Psoas muscle (tissue), 8 donors: ENCODE measurements around the gene HAGHL. TPM values are rescaled to one million over a fixed set of nuclear protein-coding genes. Genes with fewer than 3 reads are reported as not detected.

ENCODE experiments used
- ATAC-seq, 4 donors: fragments of 200-7000 bp; cut with Tn5 transposase; one replicate each; pipeline ENCODE4 v1.9.1; 2020; ENCODE audit warnings: moderate library complexity in 3 of 4, mild to moderate bottlenecking in 2 of 4
- DNase-seq, 2 donors: peaks; one replicate each; pipeline ENCODE4 v3.0.0-alpha.2; 2020
- H3K27ac ChIP-seq: fragments of 200-600 bp; one replicate; pipeline ENCODE4 v1.8.0; 2022
- H3K27me3 ChIP-seq, 3 donors: fragments of 200-600 bp in 1 of 3; one replicate each; pipeline versions ENCODE4 v1.6.1 to v1.8.0; 2013 to 2022; ENCODE audit warnings: low read length in 2 of 3, mild to moderate bottlenecking in 2 of 3, moderate library complexity in 1 of 3; ENCODE audit not compliant: insufficient read depth in 3 of 3
- H3K36me3 ChIP-seq, 2 donors: fragments of 200-600 bp in 1 of 2; one replicate each; pipeline versions ENCODE4 v1.6.1 to v1.8.0; 2013 to 2022; ENCODE audit warnings: low read depth in 1 of 2, mild to moderate bottlenecking in 1 of 2, moderate library complexity in 1 of 2; ENCODE audit not compliant: insufficient read depth in 1 of 2
- H3K4me1 ChIP-seq: fragments of 200-600 bp; one replicate; pipeline ENCODE4 v1.8.0; 2022
- H3K4me3 ChIP-seq: fragments of 200-600 bp; one replicate; pipeline ENCODE4 v1.8.0; 2022; ENCODE audit warnings: mild to moderate bottlenecking
- H3K9me3 ChIP-seq: fragments of 200-600 bp; one replicate; pipeline ENCODE4 v1.8.0; 2022
- WGBS, 3 donors: extraction: QIAGEN DNeasy Blood & Tissue Kit; methylation state at CpG; one replicate each; pipeline versions ENCODE4 v1.1.6 to v1.1.7; 2013; 5-methylcytosine and 5-hydroxymethylcytosine counted together
- intact Hi-C, 2 donors: fragments of 100-400 bp; cut with DNase I; formaldehyde crosslinking; loops; one replicate each; pipeline versions ENCODE4 v1.11.0 to v1.14.2; 2022
- polyA plus RNA-seq, 3 donors: library from polyadenylated mRNA; stranded (reverse); fragments of 200-250 nt; gene quantifications; one replicate each; pipeline ENCODE4 v1.2.3, GENCODE V29; 2013
- total RNA-seq, 4 donors: library from RNA; stranded (reverse); fragmentation: NEBNext Ultra II Directional in 2 of 4; extraction: Animal tissue kit (Norgen Biotek cat#: 25700) in 2 of 4; gene quantifications; one replicate each; pipeline versions ENCODE4 v1.2.1 to v1.2.4, GENCODE V29; 2021 to 2023
- TF ChIP-seq, protein P1 (sequence below): fragments of 200-600 bp; IDR thresholded peaks from one replicate; pipeline ENCODE4 v1.8.0; 2022; ENCODE audit warnings: antibody characterized with exemption
- donor health status: healthy with polysubstance abuse.
- donor health status: DM: no; HTN: no; CAD: no; lungs with moderate emphysema.
- donor health status: Bipolar disorder and iron deficiency.
- donor health status: healthy.
- donor health status: DM: yes; HTN: yes; CAD: no.
- donor health status: DM: no; HTN: no; CAD: no.
- donor health status: DM: no; HTN: no; CAD: no.
- donor health status: DM: yes; HTN: yes; CAD: no.

HAGHL gene
- total and polyA plus RNA-seq, 7 donors, result 0.38 to 4.4 (median 0.58) TPM

DNA sequence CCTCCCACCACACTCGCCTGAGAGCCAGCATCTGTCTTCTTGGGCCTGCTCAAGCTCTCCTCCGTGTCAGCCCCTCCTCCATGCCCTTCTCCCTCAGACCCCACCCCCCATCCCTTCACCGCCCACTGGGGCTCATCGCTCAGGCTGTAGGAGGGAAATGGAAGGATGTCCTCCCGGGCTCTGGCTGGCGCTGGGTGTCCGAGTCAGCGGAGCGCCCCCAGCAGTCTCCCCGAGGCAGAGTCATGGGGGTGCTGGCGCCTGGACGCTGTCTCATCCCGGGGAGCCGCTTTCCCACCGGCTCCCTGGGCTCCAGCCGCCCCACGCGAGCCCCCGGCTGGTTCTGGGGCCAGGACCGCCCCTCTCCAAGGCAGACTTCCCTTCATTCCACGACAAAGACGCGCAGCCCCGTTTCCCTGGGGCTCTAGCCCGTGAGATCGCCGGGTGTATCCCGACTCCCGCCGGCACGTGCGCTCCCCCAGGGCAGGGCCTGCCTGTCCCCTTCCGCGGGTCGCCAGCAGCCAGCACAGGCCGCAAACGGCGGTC, 6.4 kb upstream of the HAGHL start:
- Histone ChIP-seq H3K27me3 (peaks cover 0 to 4% (median 0%) of the 10 kb centered on the region in 3 donors), H3K4me3 (peak overlapping the region; percentile 91), H3K4me1 (peaks cover 29% of the 10 kb centered on the region), H3K27ac (peak overlapping the region; percentile 86), H3K9me3 (no peaks in the 10 kb centered on the region), H3K36me3 (peaks cover 0 to 9% of the 10 kb centered on the region in 2 donors)
- 0 to 1% (median 1%) methylated on average over 27 to 38 of the region's 38 CpGs for WGBS, 3 donors
- TF ChIP-seq, protein P1, sequence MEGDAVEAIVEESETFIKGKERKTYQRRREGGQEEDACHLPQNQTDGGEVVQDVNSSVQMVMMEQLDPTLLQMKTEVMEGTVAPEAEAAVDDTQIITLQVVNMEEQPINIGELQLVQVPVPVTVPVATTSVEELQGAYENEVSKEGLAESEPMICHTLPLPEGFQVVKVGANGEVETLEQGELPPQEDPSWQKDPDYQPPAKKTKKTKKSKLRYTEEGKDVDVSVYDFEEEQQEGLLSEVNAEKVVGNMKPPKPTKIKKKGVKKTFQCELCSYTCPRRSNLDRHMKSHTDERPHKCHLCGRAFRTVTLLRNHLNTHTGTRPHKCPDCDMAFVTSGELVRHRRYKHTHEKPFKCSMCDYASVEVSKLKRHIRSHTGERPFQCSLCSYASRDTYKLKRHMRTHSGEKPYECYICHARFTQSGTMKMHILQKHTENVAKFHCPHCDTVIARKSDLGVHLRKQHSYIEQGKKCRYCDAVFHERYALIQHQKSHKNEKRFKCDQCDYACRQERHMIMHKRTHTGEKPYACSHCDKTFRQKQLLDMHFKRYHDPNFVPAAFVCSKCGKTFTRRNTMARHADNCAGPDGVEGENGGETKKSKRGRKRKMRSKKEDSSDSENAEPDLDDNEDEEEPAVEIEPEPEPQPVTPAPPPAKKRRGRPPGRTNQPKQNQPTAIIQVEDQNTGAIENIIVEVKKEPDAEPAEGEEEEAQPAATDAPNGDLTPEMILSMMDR, result no peak
- ATAC-seq, result peak; percentile 15 to 43 (median 24)
- DNase-seq, result peak in 1 of 2 donors; percentile 44
- intact Hi-C loops, result no loop called here

DNA sequence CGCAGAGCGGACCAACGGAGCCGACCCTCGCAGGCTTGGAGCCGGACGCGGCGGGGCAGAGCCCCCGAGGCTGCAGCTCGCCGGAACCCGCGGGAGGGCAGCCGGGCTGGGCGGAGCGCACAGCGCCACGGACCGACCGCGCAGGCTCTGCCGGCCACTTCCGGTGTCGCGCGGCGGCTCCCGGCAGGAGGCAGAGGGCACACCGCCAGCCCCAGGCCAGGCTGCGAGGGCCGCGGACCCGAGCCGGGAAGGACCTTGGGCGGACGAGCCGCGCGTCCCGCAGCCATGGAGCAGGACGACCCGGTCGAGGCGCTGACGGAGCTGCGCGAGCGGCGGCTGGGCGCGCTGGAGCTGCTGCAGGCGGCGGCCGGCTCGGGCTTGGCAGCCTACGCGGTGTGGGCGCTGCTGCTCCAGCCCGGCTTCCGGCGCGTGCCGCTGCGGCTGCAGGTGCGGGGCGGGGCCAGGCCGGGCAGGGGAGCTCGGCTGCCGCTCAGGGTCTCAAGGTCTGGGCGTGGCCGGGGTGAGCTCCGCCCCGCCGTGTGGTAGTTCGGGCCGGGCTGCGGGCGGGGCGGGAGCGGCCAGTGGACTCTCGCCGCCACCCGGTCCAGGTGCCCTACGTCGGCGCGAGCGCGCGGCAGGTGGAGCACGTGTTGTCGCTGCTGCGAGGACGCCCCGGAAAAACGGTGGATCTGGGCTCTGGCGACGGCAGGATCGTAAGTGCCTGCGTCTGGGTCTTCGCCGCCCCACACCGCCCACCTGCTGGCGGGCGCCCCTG, 5.7 kb upstream of the HAGHL start, which contains the start of gene ANTKMT:
ANTKMT (plus strand) TSS at position 157 of the 775 bp plus-strand sequence; CDS start at position 286, 129 bp downstream.
- H3K36me3 ChIP-seq, result peaks cover 0 to 9% of the 10 kb centered on the region in 2 donors
- intact Hi-C loops, result no loop called here
- H3K4me3 ChIP-seq, result peak within 1 kb of the TSS; percentile 91
- DNase-seq (peak; percentile 84 to 90), ATAC-seq (peak; percentile 85 to 89 (median 88))
- peaks cover 24% of the 10 kb centered on the region for H3K4me1 ChIP-seq
- H3K27me3 ChIP-seq, result peaks cover 0 to 10% (median 4%) of the 10 kb centered on the region in 3 donors
- peak within 1 kb of the TSS; percentile 86 for H3K27ac ChIP-seq
- TF ChIP-seq, protein P1, result no peak
- H3K9me3 ChIP-seq, result no peaks in the 10 kb centered on the region
- WGBS, 3 donors, result 6 to 14% (median 9%) methylated on average over 41 to 106 of the region's 106 CpGs

DNA sequence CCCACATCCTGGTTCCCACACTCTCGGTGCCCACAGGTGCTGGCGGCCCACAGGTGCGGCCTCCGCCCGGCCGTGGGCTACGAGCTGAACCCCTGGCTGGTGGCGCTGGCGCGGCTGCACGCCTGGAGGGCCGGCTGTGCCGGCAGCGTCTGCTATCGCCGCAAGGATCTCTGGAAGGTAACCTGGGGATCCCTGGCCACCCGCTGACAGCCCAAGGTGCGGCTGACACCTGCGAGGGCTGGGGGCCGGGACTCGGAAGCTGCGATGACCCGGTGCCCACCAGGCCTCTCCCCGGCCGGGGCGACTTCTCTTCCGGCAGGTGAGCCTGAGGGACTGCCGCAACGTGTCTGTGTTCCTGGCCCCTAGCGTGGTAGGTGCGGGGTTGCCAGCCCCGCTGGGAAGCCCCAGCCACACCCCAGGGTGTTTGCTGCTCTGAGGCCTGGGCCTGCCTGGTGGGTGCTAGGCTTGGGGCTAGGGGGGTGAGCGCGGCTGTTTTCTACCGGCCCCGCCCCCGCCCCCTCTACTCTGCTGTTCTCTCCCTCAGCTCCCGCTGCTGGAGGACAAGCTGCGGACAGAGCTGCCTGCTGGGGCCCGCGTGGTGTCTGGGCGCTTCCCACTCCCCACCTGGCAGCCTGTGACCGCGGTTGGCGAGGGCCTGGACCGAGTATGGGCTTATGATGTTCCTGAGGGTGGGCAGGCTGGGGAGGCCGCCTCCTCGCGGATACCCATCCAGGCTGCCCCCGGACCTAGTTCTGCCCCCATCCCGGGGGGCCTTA, 5.0 kb upstream of the HAGHL start:
- Histone ChIP-seq H3K27ac (peak overlapping the region; percentile 86), H3K36me3 (peaks cover 0 to 9% of the 10 kb centered on the region in 2 donors), H3K4me1 (peaks cover 18% of the 10 kb centered on the region), H3K9me3 (no peaks in the 10 kb centered on the region), H3K27me3 (peaks cover 0 to 16% (median 9%) of the 10 kb centered on the region in 3 donors), H3K4me3 (peak overlapping the region; percentile 91)
- intact Hi-C loops, result no loop called here
- DNase-seq (no peak), ATAC-seq (no peak)
- 82 to 89% (median 83%) methylated on average over 49 to 51 of the region's 51 CpGs for WGBS, 3 donors
- TF ChIP-seq, protein P1, result no peak

DNA sequence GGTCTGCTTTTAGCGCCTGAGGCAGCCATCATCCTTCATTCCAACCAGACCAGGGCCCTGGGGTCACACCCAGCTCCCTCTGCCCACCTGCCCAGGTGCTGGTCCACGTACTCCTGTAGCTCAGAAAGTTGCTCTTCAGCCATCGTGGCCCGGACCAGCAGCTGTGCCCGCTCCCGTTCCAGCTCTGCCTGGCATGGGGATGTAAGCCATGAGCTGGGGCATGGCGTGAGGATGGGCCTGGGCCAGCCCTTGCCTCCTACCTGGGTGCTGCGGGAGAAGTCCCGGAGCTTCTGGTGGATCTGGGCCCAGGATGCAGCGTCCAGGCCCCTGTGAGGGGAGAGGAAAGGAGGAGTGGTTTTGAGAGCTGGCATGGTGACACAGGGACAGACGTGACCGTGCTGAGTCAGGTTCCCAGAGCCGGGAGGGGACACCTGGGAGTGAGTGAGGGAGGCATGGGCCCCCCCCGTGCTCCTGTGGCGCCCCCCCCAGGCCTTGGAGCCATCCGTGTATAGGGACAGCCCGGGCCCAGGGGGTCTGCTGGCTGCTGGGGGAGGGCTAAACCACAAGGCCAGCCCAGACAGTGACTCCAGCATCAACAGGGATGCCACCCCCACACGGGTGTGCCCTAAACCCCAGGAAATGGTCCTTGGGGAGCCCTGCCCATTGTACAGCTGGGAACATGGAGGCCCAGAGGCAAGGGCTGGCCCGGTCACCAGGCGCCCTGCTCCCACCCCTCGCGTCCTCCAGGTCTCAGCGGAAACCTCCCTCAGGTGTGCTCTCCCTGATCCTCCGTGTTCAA, 3.9 kb upstream of the HAGHL start:
- H3K9me3 ChIP-seq, result no peaks in the 10 kb centered on the region
- peaks cover 27% of the 10 kb centered on the region for H3K4me1 ChIP-seq
- intact Hi-C loops, result no loop called here
- peaks cover 0 to 26% (median 16%) of the 10 kb centered on the region in 3 donors for H3K27me3 ChIP-seq
- WGBS, 3 donors, result 80 to 81% (median 80%) methylated on average over 23 to 24 of the region's 24 CpGs
- DNase-seq, result no peak
- H3K36me3 ChIP-seq, result peaks cover 0 to 9% of the 10 kb centered on the region in 2 donors
- no peak overlapping the region for H3K4me3 ChIP-seq
- TF ChIP-seq, protein P1, result no peak
- ATAC-seq, result no peak
- H3K27ac ChIP-seq, result no peak overlapping the region
